Activated naive CD8-positive, alpha-beta T cell treated with anti-CD3 and anti-CD28 coated beads, Interleukin-2, amount 10 ng/mL, durations not matched to agents 7 days and 5 days (primary cell): ENCODE results near the gene XKR3. TPM values are rescaled to one million over a fixed set of nuclear protein-coding genes. Genes with fewer than 3 reads are reported as not detected.
A peak's percentile ranks its signal among the peaks of the same experiment; 100 is the strongest.
"Not testable (repeated sequence)": the region's sequence is repeated elsewhere in the genome, so short reads cannot be mapped to it uniquely, and the experiment has no call there.

Experiments
- ATAC-seq: fragments of 150-1000 bp; cut with Tn5 transposase; one replicate; pipeline ENCODE4 v1.10.0; 2021; ENCODE audit warnings: low read depth, moderate library complexity
- POLR2A ChIA-PET: fragments of 350-600 bp; sonication (Branson Sonifier 250); formaldehyde crosslinking; loops from one replicate; lab custom pipeline; 2021; ENCODE audit warnings: antibody characterized with exemption; lab: Charles Lee
- DNase-seq: peaks from one replicate; pipeline ENCODE4 v3.0.0; 2021
- H3K27ac Mint-ChIP-seq: one replicate; pipeline ENCODE4 v1.8.0; 2022; ENCODE audit warnings: mild to moderate bottlenecking, mixed read lengths
- H3K27me3 Mint-ChIP-seq: one replicate; pipeline ENCODE4 v1.8.0; 2022; ENCODE audit warnings: mild to moderate bottlenecking, moderate library complexity, mixed read lengths
- H3K36me3 Mint-ChIP-seq: one replicate; pipeline ENCODE4 v1.8.0; 2021; ENCODE audit warnings: mild to moderate bottlenecking, mixed read lengths
- H3K4me1 Mint-ChIP-seq: one replicate; pipeline ENCODE4 v1.8.0; 2021; ENCODE audit warnings: mixed read lengths
- H3K4me3 Mint-ChIP-seq: one replicate; pipeline ENCODE4 v1.8.0; 2022; ENCODE audit warnings: mild to moderate bottlenecking, moderate library complexity, mixed read lengths
- H3K9me3 Mint-ChIP-seq: one replicate; pipeline ENCODE4 v1.8.0; 2021; ENCODE audit warnings: mixed read lengths
- total RNA-seq, 2 experiments: library from RNA; stranded (reverse); gene quantifications; one replicate each; pipeline ENCODE4 v1.2.3, GENCODE V29; 2021

XKR3 gene
- total RNA-seq, 2 experiments from 2014 or later, result not detected

- H3K36me3 Mint-ChIP-seq, H3K4me3 Mint-ChIP-seq, ATAC-seq, POLR2A ChIA-PET, H3K4me1 Mint-ChIP-seq, H3K9me3 Mint-ChIP-seq, DNase-seq, H3K27ac Mint-ChIP-seq: not testable (repeated sequence)
- H3K27me3 Mint-ChIP-seq, result peaks cover 18% of the 10 kb centered on the region
Observed at GRCh38 chr22:16795504-16795903, 29.7 kb downstream of the XKR3 start.

GRCh38 chr22:16793831-16794230 is 31.4 kb downstream of the XKR3 start:
- ATAC-seq (no peak), DNase-seq (no peak)
- Mint-ChIP-seq H3K4me3 (no peak overlapping the region), H3K36me3 (peaks cover 3% of the 10 kb centered on the region), H3K27me3 (peaks cover 17% of the 10 kb centered on the region), H3K4me1 (peaks cover 8% of the 10 kb centered on the region), H3K27ac (no peak overlapping the region), H3K9me3 (peaks cover 2% of the 10 kb centered on the region)
- POLR2A ChIA-PET, result no interaction called here

DNA sequence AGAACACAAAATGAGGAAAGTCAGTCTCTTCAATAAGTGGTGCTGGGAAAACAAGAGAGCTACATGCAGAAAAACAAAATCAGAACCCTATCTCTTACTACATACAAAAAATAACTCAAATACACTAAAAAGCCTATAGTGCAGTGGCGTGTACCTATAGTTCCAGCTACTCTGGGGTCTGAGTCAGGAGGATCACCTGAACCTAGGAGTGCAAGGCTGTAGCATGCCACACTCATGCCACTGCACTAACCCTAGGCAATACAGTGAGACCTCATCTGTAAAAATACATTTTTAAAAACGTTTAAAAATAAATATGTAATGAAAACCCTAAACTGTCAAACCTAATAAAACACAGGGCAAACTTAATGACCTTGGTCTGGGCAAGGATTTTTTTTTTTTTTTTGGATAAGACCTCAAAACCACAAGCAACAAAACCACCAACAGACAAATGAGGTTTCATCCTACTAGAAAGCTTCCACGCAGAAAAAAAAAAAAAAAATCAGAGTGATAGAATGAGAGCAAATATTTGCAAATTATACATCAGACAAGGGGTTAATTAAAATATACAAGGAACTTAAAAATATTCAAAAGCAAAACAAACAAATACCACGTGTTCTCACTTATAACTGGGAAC is 35.2 kb downstream of the XKR3 start:
- Mint-ChIP-seq H3K4me1 (peaks cover 8% of the 10 kb centered on the region), H3K9me3 (peaks cover 2% of the 10 kb centered on the region), H3K27me3 (peaks cover 28% of the 10 kb centered on the region), H3K4me3 (peak overlapping the region; percentile 5), H3K27ac (no peak overlapping the region), H3K36me3 (peaks cover 3% of the 10 kb centered on the region)
- ATAC-seq (peak; percentile 47), DNase-seq (no peak)
- POLR2A ChIA-PET, result no interaction called here

GRCh38 chr22:16783930-16784354 is 41.3 kb downstream of the XKR3 start:
- Mint-ChIP-seq H3K4me3 (no peak overlapping the region), H3K4me1 (no peaks in the 10 kb centered on the region), H3K27me3 (peaks cover 18% of the 10 kb centered on the region)

GRCh38 chr22:16783453-16783852 is 41.8 kb downstream of the XKR3 start:
- no peak for DNase-seq
- no peaks in the 10 kb centered on the region for H3K4me1 Mint-ChIP-seq
- no peak overlapping the region for H3K4me3 Mint-ChIP-seq
- H3K9me3 Mint-ChIP-seq, result no peaks in the 10 kb centered on the region
- POLR2A ChIA-PET, result no interaction called here
- no peaks in the 10 kb centered on the region for H3K36me3 Mint-ChIP-seq
- no peak overlapping the region for H3K27ac Mint-ChIP-seq
- ATAC-seq, result no peak
- peaks cover 16% of the 10 kb centered on the region for H3K27me3 Mint-ChIP-seq

More at GRCh38 chr22:16783930-16784354, 41.3 kb downstream of the XKR3 start:
- POLR2A ChIA-PET, result no interaction called here
- DNase-seq (no peak), ATAC-seq (no peak)
- Mint-ChIP-seq H3K9me3 (no peaks in the 10 kb centered on the region), H3K27ac (no peak overlapping the region), H3K36me3 (no peaks in the 10 kb centered on the region)

GRCh38 chr22:16781764-16782329 is 43.4 kb downstream of the XKR3 start:
- no peak for ATAC-seq
- POLR2A ChIA-PET, result no interaction called here
- Mint-ChIP-seq H3K27ac (no peak overlapping the region), H3K27me3 (peaks cover 12% of the 10 kb centered on the region), H3K4me3 (no peak overlapping the region), H3K36me3 (no peaks in the 10 kb centered on the region), H3K4me1 (no peaks in the 10 kb centered on the region), H3K9me3 (no peaks in the 10 kb centered on the region)
- no peak for DNase-seq

DNA sequence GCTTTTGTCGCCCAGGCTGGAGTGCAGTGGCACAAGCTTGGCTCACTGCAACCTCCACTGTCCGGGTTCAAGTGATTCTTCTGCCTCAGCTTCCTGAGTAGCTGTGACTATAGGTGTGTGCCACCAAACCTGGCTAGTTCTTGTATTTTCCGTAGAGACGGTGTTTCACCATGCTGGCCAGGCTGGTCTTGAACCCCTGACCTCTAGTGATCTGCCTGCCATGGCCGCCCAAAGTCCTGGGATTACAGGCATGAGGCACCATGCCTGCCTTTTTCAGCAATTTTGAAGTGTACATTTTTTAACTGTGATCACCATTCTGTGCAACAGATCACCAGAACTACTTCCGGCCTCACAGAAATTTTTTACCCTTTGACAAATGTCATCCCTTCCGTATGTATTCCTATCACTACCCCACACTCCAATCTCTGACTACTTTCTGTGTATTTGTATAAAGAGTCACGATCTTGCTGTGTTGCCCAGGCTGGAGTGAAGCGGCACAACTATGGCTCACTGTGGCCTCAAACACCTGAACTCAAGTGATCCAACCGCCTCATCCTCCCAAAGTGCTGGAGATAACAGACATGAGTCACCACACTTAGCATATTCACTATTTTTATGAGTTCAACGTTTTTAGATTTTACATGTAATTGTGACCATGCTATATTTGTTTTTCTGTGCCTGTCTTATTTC is 44.0 kb downstream of the XKR3 start:
- DNase-seq (no peak), ATAC-seq (no peak)
- peaks cover 11% of the 10 kb centered on the region for H3K27me3 Mint-ChIP-seq
- POLR2A ChIA-PET, result no interaction called here
- no peaks in the 10 kb centered on the region for H3K9me3 Mint-ChIP-seq
- H3K27ac Mint-ChIP-seq, result no peak overlapping the region
- no peaks in the 10 kb centered on the region for H3K36me3 Mint-ChIP-seq
- H3K4me3 Mint-ChIP-seq, result no peak overlapping the region
- no peaks in the 10 kb centered on the region for H3K4me1 Mint-ChIP-seq

GRCh38 chr22:16777284-16777924 is 47.8 kb downstream of the XKR3 start:
- Mint-ChIP-seq H3K27me3 (peaks cover 5% of the 10 kb centered on the region), H3K4me3 (no peak overlapping the region), H3K36me3 (no peaks in the 10 kb centered on the region), H3K9me3 (no peaks in the 10 kb centered on the region), H3K4me1 (peaks cover 11% of the 10 kb centered on the region), H3K27ac (no peak overlapping the region)
- DNase-seq (no peak), ATAC-seq (no peak)
- POLR2A ChIA-PET, result no interaction called here

- Mint-ChIP-seq H3K4me3 (no peak overlapping the region), H3K36me3 (no peaks in the 10 kb centered on the region), H3K27me3 (peaks cover 6% of the 10 kb centered on the region), H3K9me3 (peaks cover 1% of the 10 kb centered on the region), H3K4me1 (peaks cover 11% of the 10 kb centered on the region), H3K27ac (no peak overlapping the region)
- DNase-seq, result no peak
- no peak for ATAC-seq
- POLR2A ChIA-PET, result no interaction called here
Observed at GRCh38 chr22:16776080-16776479, 49.1 kb downstream of the XKR3 start.

- no peak for DNase-seq
- H3K9me3 Mint-ChIP-seq, result peaks cover 1% of the 10 kb centered on the region
- ATAC-seq, result peak; percentile 66
- peak overlapping the region; percentile 34 for H3K27ac Mint-ChIP-seq
- peak overlapping the region; percentile 23 for H3K4me3 Mint-ChIP-seq
- peaks cover 11% of the 10 kb centered on the region for H3K4me1 Mint-ChIP-seq
- peaks cover 6% of the 10 kb centered on the region for H3K27me3 Mint-ChIP-seq
- H3K36me3 Mint-ChIP-seq, result no peaks in the 10 kb centered on the region
- POLR2A ChIA-PET, result no interaction called here
Observed at GRCh38 chr22:16774911-16775500, 50.2 kb downstream of the XKR3 start.

GRCh38 chr22:16771569-16771968 is 53.6 kb downstream of the XKR3 start:
- H3K9me3 Mint-ChIP-seq, result not testable (repeated sequence)

GRCh38 chr22:16767927-16768326 is 57.3 kb downstream of the XKR3 start:
- H3K27me3 Mint-ChIP-seq, DNase-seq, H3K27ac Mint-ChIP-seq, ATAC-seq, H3K36me3 Mint-ChIP-seq, H3K9me3 Mint-ChIP-seq, POLR2A ChIA-PET, H3K4me1 Mint-ChIP-seq, H3K4me3 Mint-ChIP-seq: not testable (repeated sequence)

More at GRCh38 chr22:16771569-16771968, 53.6 kb downstream of the XKR3 start:
- DNase-seq, H3K27ac Mint-ChIP-seq, H3K4me3 Mint-ChIP-seq, ATAC-seq, H3K27me3 Mint-ChIP-seq, H3K36me3 Mint-ChIP-seq, POLR2A ChIA-PET: not testable (repeated sequence)
- peaks cover 11% of the 10 kb centered on the region for H3K4me1 Mint-ChIP-seq

GRCh38 chr22:16762224-16762623 is 63.0 kb downstream of the XKR3 start:
- not testable (repeated sequence) for ATAC-seq

More at GRCh38 chr22:16762224-16762623, 63.0 kb downstream of the XKR3 start:
- H3K27me3 Mint-ChIP-seq, H3K27ac Mint-ChIP-seq, H3K36me3 Mint-ChIP-seq, POLR2A ChIA-PET, H3K4me3 Mint-ChIP-seq, DNase-seq, H3K4me1 Mint-ChIP-seq, H3K9me3 Mint-ChIP-seq: not testable (repeated sequence)
